Breast epithelium (tissue), 3 donors: ENCODE measurements around the gene C1GALT1.

ENCODE experiments used
- CTCF ChIP-seq, 3 donors: fragments of 450-650 bp; IDR thresholded peaks; one replicate each; pipeline ENCODE4 v1.5.1; 2016 to 2017; ENCODE audit warnings: antibody characterized with exemption in 3 of 3, mild to moderate bottlenecking in 3 of 3, moderate library complexity in 3 of 3
- POLR2A ChIP-seq: fragments of 450-650 bp; IDR thresholded peaks from one replicate; pipeline ENCODE4 v1.6.1; 2016; ENCODE audit warnings: antibody characterized with exemption, mild to moderate bottlenecking, moderate library complexity
- POLR2AphosphoS5 ChIP-seq, 3 donors: sonication (generic); formaldehyde crosslinking; IDR thresholded peaks; one replicate each; pipeline ENCODE4 v1.6.1; 2017; ENCODE audit warnings: antibody characterized with exemption in 3 of 3

DNA sequence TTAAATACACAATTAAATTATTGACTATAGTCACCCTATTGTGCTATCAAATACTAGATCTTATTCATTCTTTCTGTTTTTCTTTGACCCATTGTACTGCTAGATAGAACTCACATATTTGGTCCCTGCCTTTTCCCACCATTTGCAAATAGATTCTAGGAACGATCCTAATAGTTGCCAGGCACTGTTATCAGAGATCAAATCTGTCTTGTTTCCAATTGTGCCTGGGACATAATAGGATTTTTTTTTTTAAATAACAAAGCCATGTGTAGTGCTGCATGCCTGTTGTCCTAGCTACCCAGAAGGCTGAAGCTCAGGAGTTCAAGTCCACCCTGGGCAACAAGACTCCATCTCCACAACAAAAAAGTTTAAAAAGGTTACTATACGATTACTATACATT, 72.0 kb downstream of the C1GALT1 start:
- TF ChIP-seq POLR2AphosphoS5 (IDR thresholded peaks at IDR 0.05) (no peak), CTCF (IDR thresholded peaks at IDR 0.05) (no peak), POLR2A (no peak)
